Stimulated activated CD4-positive, alpha-beta T cell treated with anti-CD3 and anti-CD28 coated beads, Interleukin-12 subunit alpha, Interleukin-12 subunit beta, amount 100 ng/mL, for 24 hours (primary cell): ENCODE results near the gene TUT1.
"Not testable (repeated sequence)": the region's sequence is repeated elsewhere in the genome, so short reads cannot be mapped to it uniquely, and the experiment has no call there.

Experiments used
- DNase-seq, 2 experiments: peaks; one replicate each; pipeline ENCODE4 v3.0.0-alpha.2; 2020; ENCODE audit warnings: low read depth in 2 of 2

TUT1 gene

GRCh38 chr11:62591448-62592145 is at the start of gene TUT1:
Gene TUT1, minus strand, starts transcription at chr11:62591523. Its CDS starts 38 bp downstream, at chr11:62591485.
- DNase-seq: peak; percentile 93 to 94

- DNase-seq: no peak
Measured at GRCh38 chr11:62632492-62632891, 41.2 kb upstream of the TUT1 start.

- DNase-seq: no peak
Measured at GRCh38 chr11:62627713-62628112, 36.4 kb upstream of the TUT1 start.

- DNase-seq: no peak
Measured at GRCh38 chr11:62622476-62623089, 31.3 kb upstream of the TUT1 start.

- peak; percentile 92 to 94 for DNase-seq
Measured at GRCh38 chr11:62621567-62622470, 30.5 kb upstream of the TUT1 start, which contains the start of gene B3GAT3. Gene B3GAT3, minus strand, starts transcription at chr11:62621986. Its CDS starts 39 bp downstream, at chr11:62621947.

- no peak for DNase-seq
Measured at GRCh38 chr11:62621027-62621566, 29.8 kb upstream of the TUT1 start.

GRCh38 chr11:62616957-62617356 is 25.6 kb upstream of the TUT1 start:
- DNase-seq: not testable (repeated sequence)

GRCh38 chr11:62615521-62615920 is 24.2 kb upstream of the TUT1 start:
- no peak for DNase-seq

GRCh38 chr11:62614275-62614674 is 23.0 kb upstream of the TUT1 start:
- peak; percentile 47 to 57 for DNase-seq

GRCh38 chr11:62613291-62613778 is 22.0 kb upstream of the TUT1 start:
- DNase-seq: no peak

GRCh38 chr11:62612366-62613290 is 21.3 kb upstream of the TUT1 start, which contains the start of the genes EML3 and ROM1:
Gene EML3, minus strand, starts transcription at chr11:62612775. Its CDS starts 318 bp downstream, at chr11:62612457.
Gene ROM1, plus strand, starts transcription at chr11:62613257. Its CDS starts 25 bp downstream, at chr11:62613282.
- peak; percentile 71 to 85 for DNase-seq

GRCh38 chr11:62611705-62612365 is 20.5 kb upstream of the TUT1 start:
- DNase-seq: peak in 1 of 2 experiments; percentile 47

GRCh38 chr11:62610814-62611704 is 19.7 kb upstream of the TUT1 start:
- DNase-seq: no peak

- no peak for DNase-seq
Measured at GRCh38 chr11:62610403-62610802, 19.1 kb upstream of the TUT1 start.

GRCh38 chr11:62608776-62609175 is 17.5 kb upstream of the TUT1 start:
- no peak for DNase-seq

- no peak for DNase-seq
Measured at GRCh38 chr11:62607714-62608113, 16.4 kb upstream of the TUT1 start.

- DNase-seq: no peak
Measured at GRCh38 chr11:62605902-62606301, 14.6 kb upstream of the TUT1 start.

GRCh38 chr11:62605467-62605866 is 14.1 kb upstream of the TUT1 start:
- DNase-seq: no peak
